NCI-H2196 treated with DMSO at 0.1 percent for 48 hours (cell line): ENCODE measurements around the gene KREMEN1.

ENCODE experiments used
- DNase-seq: peaks from one replicate; lab custom pipeline; 2025; ENCODE audit not compliant: unreplicated experiment; lab: John Stamatoyannopoulos, UW

Gene KREMEN1

GRCh38 chr22:29204455-29205183 is 131.8 kb downstream of the KREMEN1 start:
- no peak for DNase-seq

- no peak for DNase-seq
Observed at GRCh38 chr22:29205252-29205593, 132.4 kb downstream of the KREMEN1 start.

- no peak for DNase-seq
Observed at GRCh38 chr22:29205594-29206371, 132.9 kb downstream of the KREMEN1 start, which contains the start of gene EMID1. TSS of gene EMID1 (plus strand) at chr22:29205896. CDS start at chr22:29206039, 143 bp downstream.

- no peak for DNase-seq
Observed at GRCh38 chr22:29206372-29207242, 133.8 kb downstream of the KREMEN1 start.

- no peak for DNase-seq
Observed at GRCh38 chr22:29207243-29207550, 134.4 kb downstream of the KREMEN1 start.

GRCh38 chr22:29207562-29208501 is 135.0 kb downstream of the KREMEN1 start:
- no peak for DNase-seq

- DNase-seq = no peak
Observed at GRCh38 chr22:29208502-29208862, 135.6 kb downstream of the KREMEN1 start.

GRCh38 chr22:29208879-29209623 is 136.2 kb downstream of the KREMEN1 start:
- no peak for DNase-seq

- no peak for DNase-seq
Observed at GRCh38 chr22:29209624-29209929, 136.7 kb downstream of the KREMEN1 start.

GRCh38 chr22:29211066-29211465 is 138.2 kb downstream of the KREMEN1 start:
- DNase-seq = no peak

- no peak for DNase-seq
Observed at GRCh38 chr22:29211466-29211865, 138.6 kb downstream of the KREMEN1 start.

- no peak for DNase-seq
Observed at GRCh38 chr22:29212743-29213142, 139.9 kb downstream of the KREMEN1 start.

GRCh38 chr22:29213493-29213892 is 140.7 kb downstream of the KREMEN1 start:
- no peak for DNase-seq

GRCh38 chr22:29214232-29214631 is 141.4 kb downstream of the KREMEN1 start:
- no peak for DNase-seq

GRCh38 chr22:29215012-29215860 is 142.4 kb downstream of the KREMEN1 start:
- no peak for DNase-seq

- no peak for DNase-seq
Observed at GRCh38 chr22:29216011-29216872, 143.4 kb downstream of the KREMEN1 start.

- DNase-seq = no peak
Observed at GRCh38 chr22:29216873-29217666, 144.2 kb downstream of the KREMEN1 start.
